K562 (cell line): Measurements from ENCODE around the gene SOX2. TPM values are rescaled to one million over a fixed set of nuclear protein-coding genes. Genes with fewer than 3 reads are reported as not detected.

Experiments
- ATAC-seq: fragments of 200-7000 bp; cut with Tn5 transposase; 3 replicates; pipeline ENCODE4 v1.9.1; 2020; ENCODE audit warnings: moderate library complexity
- BruUV-seq: library from RNA; stranded (reverse); fragments of 400-500 nt; replicated peaks from 2 replicates; lab custom pipeline; 2021; lab: Mats Ljungman, UMichigan
- CTCF ChIA-PET: fragments of 300-600 bp; formaldehyde crosslinking; extraction: SDS; loops from one replicate; lab custom pipeline; 2021; ENCODE audit warnings: low intra/inter-chr PET ratio; lab: Yijun Ruan, JAX
- POLR2A ChIA-PET: fragments of 300-600, 350-650 bp; sonication (Branson Sonifier 250); formaldehyde crosslinking; extraction: SDS; loops from one replicate; lab custom pipeline; 2021; ENCODE audit warnings: antibody characterized with exemption, inconsistent platforms; lab: Yijun Ruan, JAX
- DNase-seq, 4 experiments: peaks; one replicate each; pipeline versions ENCODE4 v3.0.0 to v3.0.0-alpha.2; 2011 to 2018; ENCODE audit warnings: low spot score in 3 of 4, mixed read lengths in 3 of 4; ENCODE audit errors: extremely low read depth in 1 of 4
- FAIRE-seq: peaks from 2 replicates; lab custom pipeline; 2011; peaks lifted over from hg19 to GRCh38; lab: Jason Lieb, UNC
- H2AFZ ChIP-seq: 2 replicates; pipeline ENCODE4 v1.6.0; 2011; ENCODE audit warnings: low read depth, low read length, control low read depth, inconsistent platforms
- H3K27ac ChIP-seq: fragments of 200-600 bp; 3 replicates; pipeline ENCODE4 v1.8.0; 2011; ENCODE audit warnings: low read depth, mild to moderate bottlenecking, control low read depth, inconsistent platforms, low read length, moderate library complexity, mixed read lengths; ENCODE audit errors: extremely low read depth
- H3K27me3 ChIP-seq, 2 experiments: fragments of 300-600 bp in 1 of 2; 2 replicates in 1 of 2; 3 replicates in 1 of 2; pipeline versions ENCODE4 v1.6.0 to v1.8.0; 2011; ENCODE audit warnings: inconsistent platforms in 2 of 2, low read length in 2 of 2, mild to moderate bottlenecking in 1 of 2, mixed read lengths in 1 of 2, moderate library complexity in 1 of 2; ENCODE audit not compliant: control insufficient read depth in 2 of 2, insufficient read depth in 2 of 2
- H3K36me3 ChIP-seq: fragments of 300-600 bp; 3 replicates; pipeline ENCODE4 v1.8.0; 2011; ENCODE audit warnings: mild to moderate bottlenecking, low read length, inconsistent platforms; ENCODE audit not compliant: control insufficient read depth, insufficient read depth
- H3K4me1 ChIP-seq, 2 experiments: fragments of 200-600 bp in 1 of 2; replicated peaks in 1 of 2; 2 replicates in 1 of 2; 3 replicates in 1 of 2; pipeline versions ENCODE4 v1.5.1 to v1.8.0; 2011; ENCODE audit warnings: inconsistent platforms in 2 of 2, low read length in 2 of 2, mild to moderate bottlenecking in 1 of 2, mixed read lengths in 1 of 2, moderate library complexity in 1 of 2; ENCODE audit not compliant: control insufficient read depth in 2 of 2, insufficient read depth in 2 of 2
- H3K4me2 ChIP-seq: 2 replicates; pipeline ENCODE4 v1.6.1; 2011; ENCODE audit warnings: low read length, control low read depth, inconsistent platforms, mixed read lengths; ENCODE audit not compliant: insufficient read depth
- H3K4me3 ChIP-seq: fragments of 200-600 bp; sonication (generic), shearing (Covaris generic); 2 replicates; pipeline ENCODE4 v1.5.1; 2016; ENCODE audit warnings: control low read depth, inconsistent platforms
- H3K79me2 ChIP-seq: fragments of 200-600 bp; 3 replicates; pipeline ENCODE4 v1.8.0; 2011; ENCODE audit warnings: low read length, inconsistent platforms; ENCODE audit not compliant: control insufficient read depth, insufficient read depth
- H3K9ac ChIP-seq, 2 experiments: 2 replicates each; pipeline versions ENCODE4 v1.6.0 to v1.6.1; 2011; ENCODE audit warnings: low read depth in 2 of 2, low read length in 2 of 2, control low read depth in 1 of 2, inconsistent platforms in 1 of 2, mild to moderate bottlenecking in 1 of 2, mixed read lengths in 1 of 2; ENCODE audit not compliant: insufficient read depth in 1 of 2
- H3K9me1 ChIP-seq: one replicate; pipeline ENCODE4 v1.6.0; 2011; ENCODE audit warnings: inconsistent platforms, mild to moderate bottlenecking, low read length, moderate library complexity; ENCODE audit not compliant: control insufficient read depth, insufficient read depth
- H3K9me3 ChIP-seq: replicated peaks from 2 replicates; pipeline ENCODE4 v1.5.1; 2011; ENCODE audit warnings: low read depth, low read length, inconsistent platforms; ENCODE audit not compliant: control insufficient read depth, insufficient read depth
- H4K20me1 ChIP-seq: replicated peaks from 2 replicates; pipeline ENCODE4 v1.6.1; 2011; ENCODE audit warnings: low read length, inconsistent platforms, mixed read lengths; ENCODE audit not compliant: control insufficient read depth, insufficient read depth
- KDM1A ChIP-seq, 2 experiments: fragments of 450-650 bp; IDR thresholded peaks; 2 replicates each; pipeline ENCODE4 v1.6.1; 2016; ENCODE audit warnings: mild to moderate bottlenecking in 2 of 2
- NELFE ChIP-seq: IDR thresholded peaks from 2 replicates; pipeline ENCODE4 v1.6.1; 2011; ENCODE audit warnings: mild to moderate bottlenecking; ENCODE audit not compliant: insufficient read depth, insufficient read length
- NR2F6 ChIP-seq: fragments of 450-650 bp; formaldehyde crosslinking; IDR thresholded peaks from 2 replicates; pipeline ENCODE4 v1.4.0; 2020; ENCODE audit warnings: mild to moderate bottlenecking
- POLR3G ChIP-seq: IDR thresholded peaks from 2 replicates; pipeline ENCODE4 v1.6.1; 2011; ENCODE audit not compliant: insufficient read length, insufficient replicate concordance; ENCODE audit errors: extremely low read depth
- RFX1 ChIP-seq: fragments of 450-650 bp; IDR thresholded peaks from 2 replicates; pipeline ENCODE4 v1.6.1; 2016; ENCODE audit warnings: mild to moderate bottlenecking, moderate library complexity
- STAT5B ChIP-seq: fragments of 250-450 bp; sonication (Bioruptor Pico); IDR thresholded peaks from 2 replicates; pipeline ENCODE4 v1.8.0; 2021; ENCODE audit warnings: mild to moderate bottlenecking, inconsistent platforms
- WGBS: fragments of 100-300 bp; shearing (Covaris generic); methylation state at CpG from one replicate; pipeline ENCODE4 v1.1.6; 2016; ENCODE audit warnings: low coverage, mixed read lengths; ENCODE audit not compliant: insufficient coverage; ENCODE audit errors: missing lambda C conversion rate; 5-methylcytosine and 5-hydroxymethylcytosine counted together
- in situ Hi-C: fragments of 300-500 bp; cut with MboI; formaldehyde crosslinking; loops from 4 replicates; pipeline ENCODE4 v1.15.0; 2018; ENCODE audit warnings: inconsistent platforms, mixed read lengths
- intact Hi-C: fragments of 100-400 bp; cut with micrococcal nuclease; formaldehyde crosslinking; loops from 2 replicates; pipeline ENCODE4 v1.14.2; 2022
- polyA plus RNA-seq, 8 experiments: library from polyadenylated mRNA; depleted of rRNA in 4 of 8; stranded (reverse) in 5 of 8; unstranded in 3 of 8; fragments of >200 nt; fragmentation: Nextera tagmentation in 2 of 8; fragmentation: Illumina TruSeq in 1 of 8; extraction: Ambion mirVana in 2 of 8; extraction: Trizol in 1 of 8; gene quantifications; 2 replicates each; pipeline versions ENCODE4 v1.2.1 to v1.2.3, GENCODE V29; 2011 to 2014; ENCODE audit warnings: inconsistent platforms in 1 of 8, missing spikeins in 1 of 8
- total RNA-seq, 7 experiments: library from RNA; depleted of rRNA in 6 of 7; stranded (reverse); fragments of >200 nt in 6 of 7; fragmentation: Illumina TruSeq in 2 of 7; extraction: Trizol in 2 of 7; gene quantifications; 2 replicates each; pipeline versions ENCODE4 v1.2.1 to v1.2.3, GENCODE V29; 2011 to 2021; ENCODE audit warnings: low replicate concordance in 1 of 7
- TF ChIP-seq, protein P1 (sequence below): fragments of 450-650 bp; formaldehyde crosslinking; IDR thresholded peaks from 2 replicates; pipeline ENCODE4 v1.4.0; 2022; ENCODE audit warnings: mild to moderate bottlenecking, moderate library complexity
- TF ChIP-seq, protein P2 (sequence below): sonication (generic); formaldehyde crosslinking; IDR thresholded peaks from 2 replicates; pipeline ENCODE4 v1.8.0; 2022; ENCODE audit warnings: mild to moderate bottlenecking, low read depth, missing genetic modification reagents
- TF ChIP-seq, protein P3 (sequence below), 2 experiments: fragments of 450-650 bp; IDR thresholded peaks; 2 replicates each; pipeline ENCODE4 v1.6.1; 2016; ENCODE audit warnings: mild to moderate bottlenecking in 2 of 2, borderline replicate concordance in 1 of 2, low read depth in 1 of 2, moderate library complexity in 1 of 2

The SOX2 gene
- total and polyA plus RNA-seq, 9 of the 15 experiments (the other 6 are each of a cell fraction or from before 2014, with no cell fraction given): 0.07 TPM; not detected in 8

DNA sequence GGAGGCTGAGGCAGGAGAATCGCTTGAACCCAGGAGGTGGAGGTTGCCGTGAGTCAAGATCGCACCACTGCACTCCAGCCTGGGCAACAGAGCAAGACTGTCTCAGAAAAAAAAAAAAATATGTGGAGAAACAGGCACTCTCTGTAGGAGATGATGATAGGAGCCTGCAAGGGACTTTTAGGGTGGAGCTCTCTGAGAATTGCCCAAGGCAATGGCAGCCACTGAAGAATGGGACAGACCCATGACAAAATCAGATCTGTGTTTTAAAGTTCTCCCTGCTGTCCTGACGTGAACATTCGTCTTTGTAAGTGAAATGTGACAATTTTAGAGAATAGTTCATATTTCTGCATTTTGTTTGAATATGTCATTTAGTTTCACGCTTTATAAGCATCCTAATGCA, 50.2 kb downstream of the SOX2 start:
- TF ChIP-seq, protein P1, sequence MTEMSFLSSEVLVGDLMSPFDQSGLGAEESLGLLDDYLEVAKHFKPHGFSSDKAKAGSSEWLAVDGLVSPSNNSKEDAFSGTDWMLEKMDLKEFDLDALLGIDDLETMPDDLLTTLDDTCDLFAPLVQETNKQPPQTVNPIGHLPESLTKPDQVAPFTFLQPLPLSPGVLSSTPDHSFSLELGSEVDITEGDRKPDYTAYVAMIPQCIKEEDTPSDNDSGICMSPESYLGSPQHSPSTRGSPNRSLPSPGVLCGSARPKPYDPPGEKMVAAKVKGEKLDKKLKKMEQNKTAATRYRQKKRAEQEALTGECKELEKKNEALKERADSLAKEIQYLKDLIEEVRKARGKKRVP (CRISPR knock-in tag): no peak
- TF ChIP-seq NR2F6 (no peak), STAT5B (CRISPR knock-in tag) (no peak), KDM1A (IDR thresholded peaks at IDR 0.05) (no peak), RFX1 (no peak), NELFE (no peak), POLR3G (no peak)
- TF ChIP-seq, protein P2, sequence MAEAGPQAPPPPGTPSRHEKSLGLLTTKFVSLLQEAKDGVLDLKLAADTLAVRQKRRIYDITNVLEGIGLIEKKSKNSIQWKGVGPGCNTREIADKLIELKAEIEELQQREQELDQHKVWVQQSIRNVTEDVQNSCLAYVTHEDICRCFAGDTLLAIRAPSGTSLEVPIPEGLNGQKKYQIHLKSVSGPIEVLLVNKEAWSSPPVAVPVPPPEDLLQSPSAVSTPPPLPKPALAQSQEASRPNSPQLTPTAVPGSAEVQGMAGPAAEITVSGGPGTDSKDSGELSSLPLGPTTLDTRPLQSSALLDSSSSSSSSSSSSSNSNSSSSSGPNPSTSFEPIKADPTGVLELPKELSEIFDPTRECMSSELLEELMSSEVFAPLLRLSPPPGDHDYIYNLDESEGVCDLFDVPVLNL (CRISPR knock-in tag): no peak
- TF ChIP-seq, protein P3, sequence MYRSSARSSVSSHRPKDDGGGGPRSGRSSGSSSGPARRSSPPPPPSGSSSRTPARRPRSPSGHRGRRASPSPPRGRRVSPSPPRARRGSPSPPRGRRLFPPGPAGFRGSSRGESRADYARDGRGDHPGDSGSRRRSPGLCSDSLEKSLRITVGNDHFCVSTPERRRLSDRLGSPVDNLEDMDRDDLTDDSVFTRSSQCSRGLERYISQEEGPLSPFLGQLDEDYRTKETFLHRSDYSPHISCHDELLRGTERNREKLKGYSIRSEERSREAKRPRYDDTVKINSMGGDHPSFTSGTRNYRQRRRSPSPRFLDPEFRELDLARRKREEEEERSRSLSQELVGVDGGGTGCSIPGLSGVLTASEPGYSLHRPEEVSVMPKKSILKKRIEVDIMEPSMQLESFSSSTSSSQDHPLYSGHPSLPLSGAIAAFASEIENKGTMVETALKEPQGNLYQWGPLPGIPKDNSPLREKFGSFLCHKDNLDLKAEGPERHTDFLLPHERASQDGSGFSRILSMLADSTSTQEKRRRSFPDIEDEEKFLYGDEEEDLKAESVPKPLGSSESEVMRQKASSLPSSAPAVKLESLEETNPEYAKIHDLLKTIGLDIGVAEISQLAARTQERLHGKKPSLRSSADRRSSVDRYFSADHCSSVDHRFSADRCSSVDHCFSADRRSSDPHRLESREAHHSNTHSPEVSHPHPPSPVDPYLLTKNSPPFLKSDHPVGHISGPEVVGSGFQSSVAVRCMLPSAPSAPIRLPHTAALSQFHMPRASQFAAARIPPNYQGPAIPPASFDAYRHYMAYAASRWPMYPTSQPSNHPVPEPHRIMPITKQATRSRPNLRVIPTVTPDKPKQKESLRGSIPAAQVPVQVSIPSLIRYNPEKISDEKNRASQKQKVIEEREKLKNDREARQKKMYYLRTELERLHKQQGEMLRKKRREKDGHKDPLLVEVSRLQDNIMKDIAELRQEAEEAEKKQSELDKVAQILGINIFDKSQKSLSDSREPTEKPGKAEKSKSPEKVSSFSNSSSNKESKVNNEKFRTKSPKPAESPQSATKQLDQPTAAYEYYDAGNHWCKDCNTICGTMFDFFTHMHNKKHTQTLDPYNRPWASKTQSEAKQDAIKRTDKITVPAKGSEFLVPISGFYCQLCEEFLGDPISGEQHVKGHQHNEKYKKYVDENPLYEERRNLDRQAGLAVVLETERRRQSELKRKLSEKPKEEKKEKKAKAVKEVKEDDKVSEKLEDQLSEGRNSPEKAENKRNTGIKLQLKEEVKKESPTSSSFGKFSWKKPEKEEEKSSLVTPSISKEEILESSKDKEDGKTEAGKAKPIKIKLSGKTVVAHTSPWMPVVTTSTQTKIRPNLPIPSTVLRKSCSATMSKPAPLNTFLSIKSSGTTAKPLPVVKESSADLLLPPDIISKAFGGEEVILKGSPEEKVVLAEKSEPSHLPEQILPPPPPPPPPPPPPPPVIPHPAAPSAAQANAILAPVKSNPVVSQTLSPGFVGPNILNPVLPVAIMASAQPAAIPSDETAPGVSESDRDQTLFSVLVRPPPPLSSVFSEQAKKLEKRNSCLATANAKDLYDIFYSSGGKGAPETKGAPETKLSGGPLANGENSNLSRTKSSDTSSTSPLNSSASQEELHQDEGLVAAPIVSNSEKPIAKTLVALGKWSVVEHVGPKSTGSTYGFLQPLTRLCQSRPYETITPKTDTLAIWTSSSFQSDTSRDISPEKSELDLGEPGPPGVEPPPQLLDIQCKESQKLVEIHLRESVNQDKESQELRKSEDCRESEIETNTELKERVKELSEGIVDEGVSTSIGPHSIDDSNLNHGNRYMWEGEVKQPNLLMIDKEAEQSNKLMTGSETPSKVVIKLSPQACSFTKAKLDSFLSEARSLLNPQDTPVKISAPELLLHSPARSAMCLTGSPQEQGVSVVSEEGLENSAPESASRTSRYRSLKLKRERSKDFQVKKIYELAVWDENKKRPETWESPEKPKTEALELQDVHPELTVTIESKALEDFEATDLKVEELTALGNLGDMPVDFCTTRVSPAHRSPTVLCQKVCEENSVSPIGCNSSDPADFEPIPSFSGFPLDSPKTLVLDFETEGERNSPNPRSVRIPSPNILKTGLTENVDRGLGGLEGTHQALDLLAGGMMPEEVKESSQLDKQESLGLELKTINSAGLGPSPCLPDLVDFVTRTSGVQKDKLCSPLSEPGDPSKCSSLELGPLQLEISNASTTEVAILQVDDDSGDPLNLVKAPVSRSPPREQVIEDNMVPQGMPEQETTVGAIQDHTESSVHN (IDR thresholded peaks at IDR 0.05; ENCODE audit: borderline replicate concordance in 1 of 2, low read depth in 1 of 2): no peak
- H3K9me1 ChIP-seq: no peaks in the 10 kb centered on the region
- H2AFZ ChIP-seq: no peak overlapping the region
- H4K20me1 ChIP-seq: no peaks in the 10 kb centered on the region
- no TSS peak for BruUV-seq
- no peaks in the 10 kb centered on the region for H3K27me3 ChIP-seq
- DNase-seq (no peak), FAIRE-seq (no peak), ATAC-seq (no peak)
- no peaks in the 10 kb centered on the region for H3K36me3 ChIP-seq
- H3K79me2 ChIP-seq: no peaks in the 10 kb centered on the region
- in situ Hi-C loops: no loop called here
- no peak overlapping the region for H3K4me2 ChIP-seq
- no peak overlapping the region for H3K4me3 ChIP-seq
- H3K27ac ChIP-seq: no peak overlapping the region
- intact Hi-C loops: no loop called here
- no peaks in the 10 kb centered on the region for H3K9me3 ChIP-seq
- CTCF ChIA-PET: no interaction called here
- H3K4me1 ChIP-seq: no peaks in the 10 kb centered on the region
- 2% methylated on average over 5 of the region's 6 CpGs for WGBS
- no peak overlapping the region for H3K9ac ChIP-seq
- POLR2A ChIA-PET: no interaction called here
